ENCODE data around the gene ZBTB49.

GRCh38 chr4:4343038-4343437, 53.0 kb downstream of the ZBTB49 start:
- no peak for TF ChIP-seq CTCF (conservative IDR thresholded peaks at IDR 0.05; ENCODE audit: low read depth, low read length)
- TF ChIP-seq, protein P1, sequence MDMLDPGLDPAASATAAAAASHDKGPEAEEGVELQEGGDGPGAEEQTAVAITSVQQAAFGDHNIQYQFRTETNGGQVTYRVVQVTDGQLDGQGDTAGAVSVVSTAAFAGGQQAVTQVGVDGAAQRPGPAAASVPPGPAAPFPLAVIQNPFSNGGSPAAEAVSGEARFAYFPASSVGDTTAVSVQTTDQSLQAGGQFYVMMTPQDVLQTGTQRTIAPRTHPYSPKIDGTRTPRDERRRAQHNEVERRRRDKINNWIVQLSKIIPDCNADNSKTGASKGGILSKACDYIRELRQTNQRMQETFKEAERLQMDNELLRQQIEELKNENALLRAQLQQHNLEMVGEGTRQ (IDR thresholded peaks at IDR 0.05; ENCODE audit: low read depth, low read length), result no peak
- no peak for TF ChIP-seq RCOR1 (IDR thresholded peaks at IDR 0.05; ENCODE audit: insufficient replicate concordance, low read length)
- TF ChIP-seq POLR2A (IDR thresholded peaks at IDR 0.05; ENCODE audit: low read depth, low read length), result no peak
- no peak for TF ChIP-seq RFX5 (IDR thresholded peaks at IDR 0.05; ENCODE audit: low read depth, low read length)
- no peak for TF ChIP-seq SMC3 (IDR thresholded peaks at IDR 0.05; ENCODE audit: low read depth, low read length)
- no peak for TF ChIP-seq MXI1 (IDR thresholded peaks at IDR 0.05; ENCODE audit: borderline replicate concordance, low read depth, low read length)
- TF ChIP-seq CEBPB (IDR thresholded peaks at IDR 0.05; ENCODE audit: low read depth, low read length), result no peak
- no peak for TF ChIP-seq BHLHE40 (IDR thresholded peaks at IDR 0.05; ENCODE audit: low read depth, low read length)
- no peak for TF ChIP-seq CHD1 (IDR thresholded peaks at IDR 0.05; ENCODE audit: low read depth, low read length)
- no peak for TF ChIP-seq ELK1 (IDR thresholded peaks at IDR 0.05; ENCODE audit: borderline replicate concordance, low read depth, low read length)
- TF ChIP-seq RAD21 (IDR thresholded peaks at IDR 0.05; ENCODE audit: low read length), result no peak

All from IMR-90 (cell line).